ENCODE measurements around the gene COX6B1.
A peak's percentile ranks its signal among the peaks of the same experiment; 100 is the strongest.

Gene COX6B1

DNA sequence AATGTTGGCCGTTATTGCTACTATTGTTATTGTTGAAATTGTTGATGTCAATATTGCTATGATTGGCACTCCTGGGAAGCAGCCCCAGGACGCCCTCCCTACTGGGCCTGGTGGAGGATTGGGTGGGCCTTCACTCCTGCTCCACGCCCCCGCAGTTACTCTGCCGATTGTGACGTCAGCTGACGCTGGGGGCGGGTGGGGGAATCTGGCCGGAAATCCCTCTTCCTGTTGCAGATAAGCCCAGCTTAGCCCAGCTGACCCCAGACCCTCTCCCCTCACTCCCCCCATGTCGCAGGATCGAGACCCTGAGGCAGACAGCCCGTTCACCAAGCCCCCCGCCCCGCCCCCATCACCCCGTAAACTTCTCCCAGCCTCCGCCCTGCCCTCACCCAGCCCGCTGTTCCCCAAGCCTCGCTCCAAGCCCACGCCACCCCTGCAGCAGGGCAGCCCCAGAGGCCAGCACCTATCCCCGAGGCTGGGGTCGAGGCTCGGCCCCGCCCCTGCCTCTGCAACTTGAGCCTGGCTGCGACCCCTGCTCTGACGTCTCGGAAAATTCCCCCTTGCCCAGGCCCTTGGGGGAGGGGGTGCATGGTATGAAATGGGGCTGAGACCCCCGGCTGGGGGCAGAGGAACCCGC lies 6.5 kb upstream of the COX6B1 start, which contains the start of gene ETV2:
TSS of gene ETV2 (plus strand) at position 231 of the 637 bp plus-strand sequence. CDS start 716 bp downstream, outside the sequence.
- Histone ChIP-seq H3K4me3 (ENCODE audit: severe bottlenecking) (no peak within 1 kb of the TSS), H3K27me3 (ENCODE audit: insufficient read depth, poor library complexity, severe bottlenecking) (no peaks in the 10 kb centered on the region), H3K9me3 (ENCODE audit: severe bottlenecking) (no peaks in the 10 kb centered on the region), H3K27ac (ENCODE audit: poor library complexity, severe bottlenecking) (no peak within 1 kb of the TSS), H3K4me1 (ENCODE audit: insufficient read depth, poor library complexity, severe bottlenecking) (no peaks in the 10 kb centered on the region), H3K36me3 (ENCODE audit: low read depth) (peaks cover 15% of the 10 kb centered on the region)
- no peak for ATAC-seq (ENCODE audit: low read depth)
- DNase-seq (ENCODE audit: low spot score) = no peak
- TF ChIP-seq CTCF (IDR thresholded peaks at IDR 0.05; ENCODE audit: poor library complexity, severe bottlenecking) = no peak

DNA sequence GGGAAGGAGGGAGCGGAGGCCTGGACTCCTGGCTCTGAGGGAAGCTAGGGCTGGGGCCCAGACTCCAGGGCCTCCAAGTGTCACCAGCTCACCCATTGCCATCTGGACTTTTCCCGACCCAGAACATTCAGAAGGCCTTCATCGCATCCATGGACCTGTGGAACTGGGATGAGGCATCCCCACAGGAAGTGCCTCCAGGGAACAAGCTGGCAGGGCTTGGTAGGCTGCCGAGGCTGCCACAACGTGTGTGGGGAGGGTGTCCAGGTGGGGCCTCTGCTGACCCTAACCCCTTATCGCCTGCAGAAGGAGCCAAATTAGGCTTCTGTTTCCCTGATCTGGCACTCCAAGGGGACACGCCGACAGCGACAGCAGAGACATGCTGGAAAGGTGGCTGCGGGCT lies 5.8 kb upstream of the COX6B1 start:
- Histone ChIP-seq H3K9me3 (ENCODE audit: severe bottlenecking) (no peaks in the 10 kb centered on the region), H3K36me3 (ENCODE audit: low read depth) (peaks cover 11% of the 10 kb centered on the region; the same call in 1 of the 2 replicates), H3K4me1 (ENCODE audit: insufficient read depth, poor library complexity, severe bottlenecking) (no peaks in the 10 kb centered on the region), H3K27ac (ENCODE audit: poor library complexity, severe bottlenecking) (no peak overlapping the region), H3K27me3 (ENCODE audit: insufficient read depth, poor library complexity, severe bottlenecking) (no peaks in the 10 kb centered on the region), H3K4me3 (ENCODE audit: severe bottlenecking) (no peak overlapping the region)
- DNase-seq (ENCODE audit: low spot score) = no peak
- ATAC-seq (ENCODE audit: low read depth) = no peak
- no peak for TF ChIP-seq CTCF (IDR thresholded peaks at IDR 0.05; ENCODE audit: poor library complexity, severe bottlenecking)

- no peak for DNase-seq (ENCODE audit: low spot score)
- Histone ChIP-seq H3K4me3 (ENCODE audit: severe bottlenecking) (peak overlapping the region; percentile 48), H3K27ac (ENCODE audit: poor library complexity, severe bottlenecking) (peak overlapping the region; percentile 67), H3K9me3 (ENCODE audit: severe bottlenecking) (no peaks in the 10 kb centered on the region), H3K27me3 (ENCODE audit: insufficient read depth, poor library complexity, severe bottlenecking) (no peaks in the 10 kb centered on the region), H3K36me3 (ENCODE audit: low read depth) (peaks cover 7% of the 10 kb centered on the region; the same call in 1 of the 2 replicates), H3K4me1 (ENCODE audit: insufficient read depth, poor library complexity, severe bottlenecking) (no peaks in the 10 kb centered on the region)
- TF ChIP-seq CTCF (IDR thresholded peaks at IDR 0.05; ENCODE audit: poor library complexity, severe bottlenecking) = no peak
- no peak for ATAC-seq (ENCODE audit: low read depth)
Observed at GRCh38 chr19:35642798-35643254, 5.3 kb upstream of the COX6B1 start.

DNA sequence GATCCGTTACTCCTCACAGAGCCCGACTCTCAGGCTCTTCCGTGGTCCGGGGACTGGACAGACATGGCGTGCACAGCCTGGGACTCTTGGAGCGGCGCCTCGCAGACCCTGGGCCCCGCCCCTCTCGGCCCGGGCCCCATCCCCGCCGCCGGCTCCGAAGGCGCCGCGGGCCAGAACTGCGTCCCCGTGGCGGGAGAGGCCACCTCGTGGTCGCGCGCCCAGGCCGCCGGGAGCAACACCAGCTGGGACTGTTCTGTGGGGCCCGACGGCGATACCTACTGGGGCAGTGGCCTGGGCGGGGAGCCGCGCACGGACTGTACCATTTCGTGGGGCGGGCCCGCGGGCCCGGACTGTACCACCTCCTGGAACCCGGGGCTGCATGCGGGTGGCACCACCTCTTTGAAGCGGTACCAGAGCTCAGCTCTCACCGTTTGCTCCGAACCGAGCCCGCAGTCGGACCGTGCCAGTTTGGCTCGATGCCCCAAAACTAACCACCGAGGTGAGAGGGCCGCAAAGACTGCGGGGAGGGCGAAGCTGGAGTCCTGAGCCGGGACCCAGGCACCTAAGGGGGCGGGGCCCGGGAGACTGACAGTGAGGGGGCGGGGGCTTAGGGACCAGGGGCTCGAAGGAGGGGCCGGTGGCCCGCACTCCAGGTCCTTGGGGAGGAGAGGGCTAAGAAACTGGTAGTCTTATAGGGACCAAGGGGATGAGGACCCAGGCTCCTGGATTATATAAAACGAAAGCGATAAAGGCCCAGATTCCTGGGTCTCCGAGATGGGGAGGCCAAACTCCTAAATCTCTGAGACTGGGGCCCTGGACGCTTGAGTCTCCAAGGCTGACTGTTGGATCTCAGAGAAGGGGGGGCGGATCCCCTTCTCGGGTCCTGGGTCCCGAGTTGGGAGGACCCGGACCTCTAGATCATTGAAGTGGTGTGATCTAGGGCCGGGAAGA lies 4.6 kb upstream of the COX6B1 start:
- ATAC-seq (ENCODE audit: low read depth) (peak; percentile 42), DNase-seq (ENCODE audit: low spot score) (peak; percentile 86)
- Histone ChIP-seq H3K4me3 (ENCODE audit: severe bottlenecking) (peak overlapping the region; percentile 48), H3K9me3 (ENCODE audit: severe bottlenecking) (no peaks in the 10 kb centered on the region), H3K27me3 (ENCODE audit: insufficient read depth, poor library complexity, severe bottlenecking) (no peaks in the 10 kb centered on the region), H3K27ac (ENCODE audit: poor library complexity, severe bottlenecking) (peak overlapping the region; percentile 67), H3K4me1 (ENCODE audit: insufficient read depth, poor library complexity, severe bottlenecking) (no peaks in the 10 kb centered on the region), H3K36me3 (ENCODE audit: low read depth) (no peaks in the 10 kb centered on the region; the same call in 1 of the 2 replicates)
- TF ChIP-seq CTCF (IDR thresholded peaks at IDR 0.05; ENCODE audit: poor library complexity, severe bottlenecking) = no peak

Data from RWPE2 (cell line).